Umbilical cord (tissue), 2 donors: ENCODE results near the gene LRFN2. TPM values are rescaled to one million over a fixed set of nuclear protein-coding genes. Genes with fewer than 3 reads are reported as not detected.

Source experiments
- DNase-seq: peaks from one replicate; pipeline ENCODE4 v3.0.0-alpha.2; 2015; ENCODE audit warnings: low spot score
- total RNA-seq: library from RNA; depleted of rRNA; stranded (reverse); fragments of >200 nt; gene quantifications from one replicate; pipeline ENCODE4 v1.2.3, GENCODE V29; 2014; ENCODE audit warnings: low replicate concordance; ENCODE audit not compliant: insufficient read depth

The LRFN2 gene
- total RNA-seq, 1 donor from 2014 or later: 1.9 TPM

DNA sequence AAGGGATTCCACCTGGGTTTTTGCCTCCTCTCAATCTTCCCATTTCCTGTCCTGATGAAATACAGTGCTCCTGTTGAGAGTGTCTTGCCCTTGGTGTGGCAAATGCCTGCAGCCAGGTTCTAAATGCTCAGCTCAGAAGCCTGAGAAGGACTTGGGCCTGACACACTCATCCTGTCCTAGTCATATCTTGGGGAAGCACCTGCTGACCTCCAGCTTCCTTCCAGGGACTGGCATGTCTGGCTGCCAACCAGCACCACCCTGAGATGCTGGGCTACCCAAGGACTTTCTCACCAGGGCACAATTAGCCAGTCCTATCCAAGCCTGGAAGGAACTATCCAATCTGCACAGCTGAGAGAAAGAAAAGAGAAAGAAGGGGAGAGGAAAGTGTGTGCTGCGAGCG lies 43.4 kb downstream of the LRFN2 start:
- DNase-seq: no peak

DNA sequence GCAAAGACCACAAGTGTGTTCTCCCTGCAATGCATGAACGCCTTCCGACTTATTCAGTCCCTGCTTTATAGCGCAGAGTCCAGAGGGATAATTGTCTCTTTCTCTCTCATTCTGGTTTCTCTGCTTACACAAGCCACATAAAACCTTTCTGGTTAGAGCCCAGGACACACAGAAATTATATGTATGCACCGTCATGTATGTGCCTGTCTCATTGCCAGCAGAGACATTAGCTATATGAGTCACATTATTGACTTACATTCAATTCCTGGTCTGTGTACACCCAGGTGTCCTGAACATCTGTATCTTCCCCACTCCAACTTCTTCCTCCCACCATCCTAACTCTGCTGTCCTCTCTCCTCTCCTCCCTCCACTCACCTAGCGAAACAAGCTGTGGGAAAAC lies 44.0 kb downstream of the LRFN2 start:
- no peak for DNase-seq

- DNase-seq: no peak
Measured at GRCh38 chr6:40542175-40542764, 44.9 kb downstream of the LRFN2 start.

GRCh38 chr6:40541556-40542174 lies 45.5 kb downstream of the LRFN2 start:
- DNase-seq: no peak

GRCh38 chr6:40540790-40541189 lies 46.4 kb downstream of the LRFN2 start:
- no peak for DNase-seq

DNA sequence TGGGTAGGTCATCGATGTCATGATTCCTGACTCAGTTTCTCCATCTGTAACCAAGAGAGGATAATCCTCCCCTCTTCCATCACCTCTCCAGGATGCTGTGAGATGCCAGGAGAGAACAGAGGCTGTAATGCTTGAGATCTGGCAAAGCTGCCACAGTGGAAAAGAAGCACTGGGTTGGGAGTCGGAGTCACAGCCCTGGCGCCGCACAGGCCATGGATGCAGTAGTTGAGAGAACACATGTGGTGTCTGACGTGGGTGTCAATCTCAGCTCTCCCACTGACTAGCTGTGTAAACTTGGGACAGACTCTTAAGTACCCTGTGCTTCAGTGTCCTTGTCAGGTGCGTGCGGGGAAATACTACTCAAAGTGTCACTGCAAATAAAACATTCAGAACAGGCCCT lies 47.3 kb downstream of the LRFN2 start:
- DNase-seq: no peak

GRCh38 chr6:40538556-40538955 lies 48.6 kb downstream of the LRFN2 start:
- DNase-seq: no peak

GRCh38 chr6:40537446-40537845 lies 49.7 kb downstream of the LRFN2 start:
- no peak for DNase-seq

DNA sequence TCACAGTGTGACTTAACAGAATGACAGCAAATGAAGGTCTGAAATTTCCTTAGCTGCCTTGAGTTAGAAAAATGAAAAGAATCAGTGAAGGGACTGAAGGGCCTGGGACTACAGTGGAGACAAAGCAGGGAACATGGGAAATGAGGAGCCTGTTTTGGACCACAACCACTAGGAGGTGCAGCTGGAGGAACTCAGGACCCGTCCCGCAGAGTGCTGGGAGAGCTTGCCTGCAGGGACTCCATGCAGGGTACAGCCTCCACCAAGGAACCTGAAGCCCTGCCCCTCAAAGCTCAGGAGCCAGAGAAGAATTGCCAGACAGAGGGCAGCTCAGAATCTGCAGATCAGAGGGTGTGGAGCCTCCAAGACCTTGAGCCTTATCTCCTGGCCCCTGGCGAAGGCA lies 50.7 kb downstream of the LRFN2 start:
- DNase-seq: no peak

GRCh38 chr6:40535819-40536380 lies 51.3 kb downstream of the LRFN2 start:
- no peak for DNase-seq

- no peak for DNase-seq
Measured at GRCh38 chr6:40535110-40535818, 51.9 kb downstream of the LRFN2 start.

DNA sequence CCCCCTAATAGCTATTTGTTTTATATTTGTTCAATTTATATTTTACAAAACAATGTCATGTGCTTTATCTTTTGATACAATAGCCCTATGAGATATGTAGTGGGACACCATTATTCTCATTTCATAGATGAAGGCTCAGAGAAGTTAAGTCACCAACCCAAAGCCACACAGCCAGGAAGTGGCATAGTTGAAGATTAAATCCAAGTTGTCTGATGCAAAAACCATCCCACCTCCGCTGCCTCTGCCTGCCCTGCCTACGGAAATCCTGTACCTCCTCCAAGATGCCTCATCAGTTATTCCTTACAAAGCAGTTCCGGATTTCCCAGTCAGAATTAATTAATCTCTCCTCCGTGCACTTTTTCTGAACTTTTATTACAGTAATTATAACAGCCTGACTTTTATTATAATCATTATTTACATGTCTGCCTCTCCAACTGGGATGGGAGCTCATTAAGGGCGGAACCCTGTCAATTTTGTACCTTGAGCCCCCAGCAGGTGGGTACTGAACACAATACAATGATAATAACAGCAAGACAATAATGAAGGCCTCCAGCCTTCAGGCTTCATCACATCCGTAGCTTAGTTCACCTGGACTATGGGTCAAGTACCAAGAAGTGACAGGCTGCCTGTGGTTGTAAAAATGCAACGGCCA lies 54.7 kb downstream of the LRFN2 start:
- no peak for DNase-seq

- DNase-seq: no peak
Measured at GRCh38 chr6:40529919-40530318, 57.2 kb downstream of the LRFN2 start.

- no peak for DNase-seq
Measured at GRCh38 chr6:40529040-40529439, 58.1 kb downstream of the LRFN2 start.

- no peak for DNase-seq
Measured at GRCh38 chr6:40528051-40528450, 59.1 kb downstream of the LRFN2 start.

GRCh38 chr6:40526036-40526435 lies 61.1 kb downstream of the LRFN2 start:
- DNase-seq: no peak

GRCh38 chr6:40524797-40525585 lies 62.2 kb downstream of the LRFN2 start:
- no peak for DNase-seq

DNA sequence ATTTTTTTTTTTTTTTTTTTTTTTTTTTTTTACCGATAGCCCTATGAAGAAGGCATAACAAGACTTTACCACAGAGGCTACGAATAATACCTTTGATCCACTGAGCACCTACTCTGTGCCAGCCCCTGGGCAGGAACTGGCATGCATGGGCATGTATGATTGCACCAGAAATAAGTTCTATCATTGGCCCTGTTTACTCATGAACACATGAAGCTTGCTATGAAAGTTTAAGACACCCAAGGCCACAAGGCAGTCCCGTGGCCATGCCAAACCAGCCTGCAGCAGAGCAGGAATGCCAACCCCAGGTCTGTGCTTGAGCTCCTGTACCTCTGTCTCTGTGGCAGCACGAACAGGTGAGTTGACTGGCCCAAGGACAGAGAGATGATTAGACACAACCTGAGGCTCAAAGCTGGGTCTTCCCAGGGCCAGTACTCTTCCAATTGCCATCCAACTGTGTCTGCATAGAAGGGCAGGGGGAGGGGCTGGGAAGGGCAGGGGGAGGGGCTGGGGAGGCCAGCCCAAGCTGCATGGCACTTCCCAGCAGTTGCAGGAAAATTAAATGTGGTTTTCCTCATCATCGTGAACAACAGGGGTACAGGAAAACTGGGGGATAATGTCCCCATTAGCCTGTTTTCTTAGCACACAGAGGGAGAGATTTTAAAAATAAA lies 63.5 kb downstream of the LRFN2 start:
- DNase-seq: no peak

- no peak for DNase-seq
Measured at GRCh38 chr6:40521496-40521895, 65.7 kb downstream of the LRFN2 start.

- DNase-seq: no peak
Measured at GRCh38 chr6:40520678-40521077, 66.5 kb downstream of the LRFN2 start.

DNA sequence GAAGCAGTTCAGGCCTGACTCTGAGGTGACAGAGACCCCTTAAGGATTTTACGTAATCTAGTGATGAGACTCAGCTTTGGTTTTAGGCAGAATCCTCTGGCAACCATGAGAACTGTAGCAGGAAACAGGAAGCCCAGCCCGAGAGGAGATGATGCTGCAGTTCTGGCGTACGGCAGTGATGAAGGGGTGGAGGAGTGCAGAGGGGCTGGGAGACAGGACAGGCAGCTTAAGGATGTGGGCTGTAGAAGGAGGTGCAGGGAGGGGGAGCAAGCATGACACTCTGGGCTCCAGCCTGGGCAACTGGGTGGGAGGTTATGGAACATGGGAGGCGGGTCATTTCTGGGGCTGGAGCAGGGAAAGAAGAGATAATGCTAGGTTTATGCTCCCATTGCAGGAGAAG lies 67.1 kb downstream of the LRFN2 start:
- DNase-seq: no peak
